ENCODE results near the gene SHLD2. TPM values are rescaled to one million over a fixed set of nuclear protein-coding genes. Genes with fewer than 3 reads are reported as not detected.
"Not testable (repeated sequence)": the region's sequence is repeated elsewhere in the genome, so short reads cannot be mapped to it uniquely, and the experiment has no call there.

Gene SHLD2
- total RNA-seq, 2 experiments from 2014 or later: 34.3 to 37.3 TPM

GRCh38 chr10:87228247-87228646 is 133.2 kb downstream of the SHLD2 start:
- POLR2A ChIA-PET; H3K4me2 ChIP-seq (ENCODE audit: low read length); H3K79me2 ChIP-seq (ENCODE audit: insufficient read depth, low read depth, low read length); H3K4me1 ChIP-seq (ENCODE audit: insufficient read depth, low read length, poor library complexity, severe bottlenecking); DNase-seq (ENCODE audit: low spot score); H3K27ac ChIP-seq (ENCODE audit: low read depth, low read length, poor library complexity, severe bottlenecking); H3K36me3 ChIP-seq (ENCODE audit: insufficient read depth, low read length); H4K20me1 ChIP-seq (ENCODE audit: insufficient read depth, low read length); CTCF ChIA-PET (ENCODE audit: unreplicated experiment); intact Hi-C loops (cut with micrococcal nuclease; ENCODE audit: unreplicated experiment); H3K9me2 ChIP-seq (ENCODE audit: insufficient read depth, low read length); H3K9me3 ChIP-seq (ENCODE audit: low read length); H3K4me3 ChIP-seq (ENCODE audit: low read depth, low read length, poor library complexity, severe bottlenecking); BruUV-seq (replicated peaks); H2AFZ ChIP-seq (ENCODE audit: low read length): not testable (repeated sequence)

GRCh38 chr10:87229211-87229610 is 134.2 kb downstream of the SHLD2 start:
- BruUV-seq (replicated peaks); H3K4me1 ChIP-seq (ENCODE audit: insufficient read depth, low read length, poor library complexity, severe bottlenecking); H4K20me1 ChIP-seq (ENCODE audit: insufficient read depth, low read length); CTCF ChIA-PET (ENCODE audit: unreplicated experiment); H3K4me3 ChIP-seq (ENCODE audit: low read depth, low read length, poor library complexity, severe bottlenecking); H3K36me3 ChIP-seq (ENCODE audit: insufficient read depth, low read length); H3K27ac ChIP-seq (ENCODE audit: low read depth, low read length, poor library complexity, severe bottlenecking); H3K4me2 ChIP-seq (ENCODE audit: low read length); POLR2A ChIA-PET; intact Hi-C loops (cut with micrococcal nuclease; ENCODE audit: unreplicated experiment); H3K9me3 ChIP-seq (ENCODE audit: low read length); H3K9me2 ChIP-seq (ENCODE audit: insufficient read depth, low read length); H2AFZ ChIP-seq (ENCODE audit: low read length); DNase-seq (ENCODE audit: low spot score); H3K79me2 ChIP-seq (ENCODE audit: insufficient read depth, low read depth, low read length): not testable (repeated sequence)

GRCh38 chr10:87234854-87235253 is 139.8 kb downstream of the SHLD2 start:
- BruUV-seq (replicated peaks); H3K4me2 ChIP-seq (ENCODE audit: low read length); H3K4me3 ChIP-seq (ENCODE audit: low read depth, low read length, poor library complexity, severe bottlenecking); POLR2A ChIA-PET; H3K79me2 ChIP-seq (ENCODE audit: insufficient read depth, low read depth, low read length); H3K9me2 ChIP-seq (ENCODE audit: insufficient read depth, low read length); H4K20me1 ChIP-seq (ENCODE audit: insufficient read depth, low read length); H2AFZ ChIP-seq (ENCODE audit: low read length); DNase-seq (ENCODE audit: low spot score); H3K27ac ChIP-seq (ENCODE audit: low read depth, low read length, poor library complexity, severe bottlenecking); H3K36me3 ChIP-seq (ENCODE audit: insufficient read depth, low read length); H3K9me3 ChIP-seq (ENCODE audit: low read length); H3K4me1 ChIP-seq (ENCODE audit: insufficient read depth, low read length, poor library complexity, severe bottlenecking); CTCF ChIA-PET (ENCODE audit: unreplicated experiment); intact Hi-C loops (cut with micrococcal nuclease; ENCODE audit: unreplicated experiment): not testable (repeated sequence)

GRCh38 chr10:87237244-87237643 is 142.2 kb downstream of the SHLD2 start:
- H3K79me2 ChIP-seq (ENCODE audit: insufficient read depth, low read depth, low read length); H3K27ac ChIP-seq (ENCODE audit: low read depth, low read length, poor library complexity, severe bottlenecking); H3K4me3 ChIP-seq (ENCODE audit: low read depth, low read length, poor library complexity, severe bottlenecking); H3K36me3 ChIP-seq (ENCODE audit: insufficient read depth, low read length); H3K4me1 ChIP-seq (ENCODE audit: insufficient read depth, low read length, poor library complexity, severe bottlenecking); POLR2A ChIA-PET; H3K9me3 ChIP-seq (ENCODE audit: low read length); H4K20me1 ChIP-seq (ENCODE audit: insufficient read depth, low read length); H3K9me2 ChIP-seq (ENCODE audit: insufficient read depth, low read length); H3K4me2 ChIP-seq (ENCODE audit: low read length); DNase-seq (ENCODE audit: low spot score); BruUV-seq (replicated peaks); H2AFZ ChIP-seq (ENCODE audit: low read length); CTCF ChIA-PET (ENCODE audit: unreplicated experiment); intact Hi-C loops (cut with micrococcal nuclease; ENCODE audit: unreplicated experiment): not testable (repeated sequence)

- DNase-seq (ENCODE audit: low spot score); H3K9me3 ChIP-seq (ENCODE audit: low read length); H3K27ac ChIP-seq (ENCODE audit: low read depth, low read length, poor library complexity, severe bottlenecking); H3K4me2 ChIP-seq (ENCODE audit: low read length); H3K79me2 ChIP-seq (ENCODE audit: insufficient read depth, low read depth, low read length); POLR2A ChIA-PET; BruUV-seq (replicated peaks); H3K4me1 ChIP-seq (ENCODE audit: insufficient read depth, low read length, poor library complexity, severe bottlenecking); H3K9me2 ChIP-seq (ENCODE audit: insufficient read depth, low read length); H2AFZ ChIP-seq (ENCODE audit: low read length); CTCF ChIA-PET (ENCODE audit: unreplicated experiment); H3K4me3 ChIP-seq (ENCODE audit: low read depth, low read length, poor library complexity, severe bottlenecking); H3K36me3 ChIP-seq (ENCODE audit: insufficient read depth, low read length); H4K20me1 ChIP-seq (ENCODE audit: insufficient read depth, low read length); intact Hi-C loops (cut with micrococcal nuclease; ENCODE audit: unreplicated experiment): not testable (repeated sequence)
Observed at GRCh38 chr10:87239346-87239808, 144.4 kb downstream of the SHLD2 start.

Other genes starting within 250 kb of the SHLD2 start
- gene MMRN2, start 137.6 kb upstream of the SHLD2 start, total RNA-seq (2014; rRNA removed; shearing (Covaris generic)): not detected in 2 replicates
- gene MMRN2, start 137.6 kb upstream of the SHLD2 start, total RNA-seq (2022): not detected in 2 replicates
- gene SNCG, start 136.6 kb upstream of the SHLD2 start, total RNA-seq (2014; rRNA removed; shearing (Covaris generic)): not detected in 2 replicates
- gene SNCG, start 136.6 kb upstream of the SHLD2 start, total RNA-seq (2022): not detected in 2 replicates
- not detected in 2 replicates for gene ADIRF, start 126.7 kb upstream of the SHLD2 start, total RNA-seq (2014; rRNA removed; shearing (Covaris generic))
- not detected in 2 replicates for gene ADIRF, start 126.7 kb upstream of the SHLD2 start, total RNA-seq (2022)
- not detected in 2 replicates for gene FAM25A, start 74.9 kb upstream of the SHLD2 start, total RNA-seq (2014; rRNA removed; shearing (Covaris generic))
- not detected in 2 replicates for gene FAM25A, start 74.9 kb upstream of the SHLD2 start, total RNA-seq (2022)
- 86.5 and 98.5 TPM in 2 replicates for gene GLUD1, start 363 bp upstream of the SHLD2 start, total RNA-seq (2014; rRNA removed; shearing (Covaris generic))
- gene GLUD1, start 363 bp upstream of the SHLD2 start, total RNA-seq (2022): 109 and 114 TPM in 2 replicates
- gene NUTM2A, start 130.2 kb downstream of the SHLD2 start, total RNA-seq (2014; rRNA removed; shearing (Covaris generic)): 0.41 and 0.51 TPM in 2 replicates
- gene NUTM2A, start 130.2 kb downstream of the SHLD2 start, total RNA-seq (2022): 0.97 and 1.1 TPM in 2 replicates

Measured in OCI-LY7 (cell line).